Activated naive CD4-positive, alpha-beta T cell treated with anti-CD3 and anti-CD28 coated beads, Interleukin-2, amount 10 ng/mL, durations not matched to agents 7 days and 5 days (primary cell): ENCODE data around the gene SLIT1.

ENCODE experiments used
- CTCF ChIA-PET: fragments of 350-600 bp; sonication (Branson Sonifier 250); formaldehyde crosslinking; loops from one replicate; lab custom pipeline; 2021; ENCODE audit warnings: antibody characterized with exemption; lab: Charles Lee
- DNase-seq: peaks from one replicate; pipeline ENCODE4 v3.0.0-alpha.2; 2020
- H3K27ac Mint-ChIP-seq: one replicate; pipeline ENCODE4 v1.8.0; 2021; ENCODE audit warnings: mild to moderate bottlenecking, moderate library complexity, mixed read lengths
- H3K27me3 Mint-ChIP-seq: one replicate; pipeline ENCODE4 v1.8.0; 2021; ENCODE audit warnings: mild to moderate bottlenecking, mixed read lengths
- H3K36me3 Mint-ChIP-seq: one replicate; pipeline ENCODE4 v1.8.0; 2021; ENCODE audit warnings: mixed read lengths
- H3K4me1 Mint-ChIP-seq: one replicate; pipeline ENCODE4 v1.8.0; 2021; ENCODE audit warnings: mixed read lengths
- H3K4me3 Mint-ChIP-seq: one replicate; pipeline ENCODE4 v1.8.0; 2021; ENCODE audit warnings: mild to moderate bottlenecking, moderate library complexity, mixed read lengths
- H3K9me3 Mint-ChIP-seq: one replicate; pipeline ENCODE4 v1.8.0; 2021; ENCODE audit warnings: mixed read lengths

The SLIT1 gene

DNA sequence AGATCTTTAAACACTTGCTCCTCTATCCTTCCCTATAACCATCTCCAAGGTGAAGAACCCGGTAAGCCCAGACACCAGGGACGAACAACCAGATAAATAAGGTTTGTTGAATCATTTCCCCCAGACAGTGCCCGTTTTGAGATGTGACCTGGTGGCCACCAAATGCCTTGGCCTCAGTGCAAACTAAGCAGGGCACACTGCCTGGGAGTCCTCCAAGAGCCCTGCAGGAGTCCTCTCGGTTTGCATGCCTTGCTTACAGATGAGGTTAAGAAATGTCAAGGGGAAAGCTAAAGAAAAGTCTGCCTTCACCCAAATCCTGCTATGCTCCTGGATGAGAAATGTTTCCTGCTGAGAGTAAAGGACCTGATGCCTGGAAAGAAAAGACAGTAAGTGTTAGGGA lies 31.6 kb downstream of the SLIT1 start:
- Mint-ChIP-seq H3K36me3 (no peaks in the 10 kb centered on the region), H3K27me3 (peaks cover 3% of the 10 kb centered on the region), H3K4me3 (no peak overlapping the region), H3K9me3 (no peaks in the 10 kb centered on the region), H3K4me1 (no peaks in the 10 kb centered on the region), H3K27ac (no peak overlapping the region)
- CTCF ChIA-PET: no interaction called here
- DNase-seq: no peak

DNA sequence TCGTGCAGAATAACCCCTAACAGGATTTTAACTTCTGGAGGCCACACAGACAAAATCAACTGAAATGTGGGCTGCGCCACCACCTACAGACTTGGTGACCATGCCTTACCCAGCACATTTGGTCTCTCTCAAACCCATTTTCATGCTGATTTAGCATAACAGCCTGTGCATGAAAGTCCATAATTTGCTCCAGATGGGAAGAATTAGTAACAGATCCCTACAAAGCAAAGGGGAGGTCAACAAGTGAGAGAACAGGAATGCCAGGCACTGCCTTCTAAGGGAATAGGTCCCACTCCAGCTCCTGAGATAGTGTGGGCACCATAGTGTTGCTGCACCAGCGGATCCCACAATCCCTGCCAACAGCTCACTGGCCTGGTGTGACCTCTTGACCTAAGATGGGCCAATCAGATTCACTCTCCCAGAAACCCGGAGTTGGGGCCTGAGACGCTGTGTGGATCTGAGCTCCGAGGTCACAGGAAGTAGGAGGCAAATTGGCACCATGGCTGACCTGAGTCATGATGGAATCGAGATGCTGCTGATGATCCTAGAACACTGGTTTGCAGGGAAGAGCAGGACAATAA lies 32.4 kb downstream of the SLIT1 start:
- H3K9me3 Mint-ChIP-seq: no peaks in the 10 kb centered on the region
- no peaks in the 10 kb centered on the region for H3K4me1 Mint-ChIP-seq
- no peak for DNase-seq
- no peak overlapping the region for H3K27ac Mint-ChIP-seq
- no peak overlapping the region for H3K4me3 Mint-ChIP-seq
- H3K36me3 Mint-ChIP-seq: no peaks in the 10 kb centered on the region
- CTCF ChIA-PET: no interaction called here
- peaks cover 3% of the 10 kb centered on the region for H3K27me3 Mint-ChIP-seq

DNA sequence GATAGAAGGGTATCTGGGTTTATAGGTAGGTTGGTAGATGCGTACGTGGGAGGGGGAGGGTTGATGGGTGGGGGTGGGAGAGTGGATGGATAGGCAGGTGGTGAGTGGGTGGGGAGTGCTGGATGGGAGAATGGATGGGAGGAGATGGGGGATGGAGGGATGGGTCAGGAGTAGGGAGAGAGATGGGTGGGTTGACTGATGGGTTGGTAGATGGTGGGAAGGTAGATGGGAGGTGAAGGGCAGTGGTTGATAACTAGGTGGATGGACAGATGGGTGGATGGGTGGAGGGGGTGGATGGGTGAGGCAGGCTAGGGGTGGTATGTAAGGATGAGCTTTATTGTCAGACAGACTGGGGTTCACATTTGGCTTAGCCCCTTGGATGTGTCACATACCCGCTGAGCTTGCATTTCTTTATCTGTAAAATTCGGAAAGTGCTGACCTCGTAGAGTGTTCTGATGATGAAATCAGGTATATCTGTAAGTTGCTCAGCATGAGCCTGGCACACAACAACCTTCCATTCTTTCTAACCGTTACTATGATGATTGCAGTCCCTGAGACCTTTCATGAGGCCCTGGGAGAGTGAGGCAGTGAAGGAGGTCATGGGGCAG lies 34.3 kb downstream of the SLIT1 start:
- no peak for DNase-seq
- Mint-ChIP-seq H3K36me3 (no peaks in the 10 kb centered on the region), H3K9me3 (no peaks in the 10 kb centered on the region), H3K4me1 (no peaks in the 10 kb centered on the region), H3K27ac (no peak overlapping the region), H3K4me3 (no peak overlapping the region), H3K27me3 (peaks cover 12% of the 10 kb centered on the region)
- CTCF ChIA-PET: no interaction called here

DNA sequence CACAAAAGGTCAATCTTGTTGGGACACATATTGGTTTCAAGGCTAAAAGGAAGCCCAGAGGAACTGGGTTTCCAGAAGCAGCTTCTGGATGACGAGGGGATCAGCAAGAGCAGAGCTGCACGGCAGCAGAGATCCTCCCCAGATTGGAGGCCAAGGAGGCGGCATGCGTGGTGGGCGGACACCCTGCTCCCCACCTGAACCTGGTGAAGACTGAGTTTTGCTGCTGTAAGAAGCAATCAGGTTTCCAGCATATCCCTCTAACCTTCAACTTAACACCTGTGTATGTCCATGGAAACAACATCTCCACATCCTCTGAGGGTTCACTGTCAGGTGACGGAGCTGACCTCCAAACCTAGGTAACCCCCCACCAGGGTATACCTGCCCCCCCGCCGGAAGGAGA lies 35.1 kb downstream of the SLIT1 start:
- CTCF ChIA-PET: no interaction called here

DNA sequence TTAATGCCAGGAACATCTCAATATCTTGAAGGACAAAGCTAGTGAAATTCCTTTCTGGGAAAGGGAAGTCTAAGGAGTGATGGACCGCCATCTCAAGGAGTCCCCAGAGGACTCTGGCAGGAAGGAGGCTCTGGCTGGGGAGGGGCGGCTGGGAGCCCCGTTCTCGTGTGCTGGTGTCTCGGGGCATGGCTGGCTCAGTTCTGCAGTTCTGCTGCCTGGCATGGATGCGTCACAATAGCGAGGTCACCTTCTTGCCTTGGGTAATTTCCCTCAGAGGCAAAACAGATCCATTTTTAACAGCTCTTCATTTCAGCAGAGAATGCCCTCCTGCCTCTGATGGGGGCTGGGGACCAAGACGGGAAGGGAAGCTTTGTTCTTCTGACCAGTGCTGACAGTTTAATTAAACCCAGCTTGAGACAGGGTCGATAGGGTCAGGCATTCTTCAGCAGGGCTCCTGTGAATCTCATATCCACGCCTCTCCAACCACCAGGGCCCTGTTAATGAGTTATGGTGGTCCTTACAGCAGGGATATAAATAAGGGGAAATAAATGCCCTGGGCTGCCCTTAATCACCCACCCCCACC lies 35.7 kb downstream of the SLIT1 start:
- CTCF ChIA-PET: no interaction called here
- Mint-ChIP-seq H3K27ac (no peak overlapping the region), H3K9me3 (no peaks in the 10 kb centered on the region), H3K4me3 (no peak overlapping the region), H3K36me3 (no peaks in the 10 kb centered on the region), H3K27me3 (peaks cover 15% of the 10 kb centered on the region), H3K4me1 (no peaks in the 10 kb centered on the region)
- no peak for DNase-seq

More for the DNA sequence above, 35.1 kb downstream of the SLIT1 start:
- DNase-seq: no peak
- Mint-ChIP-seq H3K4me3 (no peak overlapping the region), H3K36me3 (no peaks in the 10 kb centered on the region), H3K27me3 (peaks cover 15% of the 10 kb centered on the region), H3K4me1 (no peaks in the 10 kb centered on the region), H3K9me3 (no peaks in the 10 kb centered on the region), H3K27ac (no peak overlapping the region)

DNA sequence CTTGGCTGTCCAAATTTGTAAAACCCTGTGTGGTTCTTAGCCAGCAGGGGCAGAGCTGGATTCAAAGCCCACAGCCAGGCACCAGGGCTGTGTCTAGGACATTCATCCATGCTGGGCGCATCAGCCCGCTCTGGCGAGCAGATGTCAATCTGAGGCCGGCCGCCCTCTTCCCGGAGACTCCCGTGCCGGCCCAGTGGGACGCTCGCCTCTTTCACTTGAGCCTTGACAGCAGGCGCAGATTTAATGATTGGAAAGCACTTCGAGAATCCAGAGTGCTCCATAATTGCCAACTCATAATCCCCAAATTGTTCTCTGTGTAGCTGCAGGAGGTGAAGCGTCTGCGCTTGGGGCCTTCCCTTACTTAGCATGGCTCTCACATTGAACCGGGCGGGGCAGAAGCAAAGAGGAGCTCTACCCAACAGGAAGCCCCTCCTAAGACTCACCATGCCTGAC lies 36.7 kb downstream of the SLIT1 start:
- Mint-ChIP-seq H3K36me3 (no peaks in the 10 kb centered on the region), H3K4me1 (no peaks in the 10 kb centered on the region), H3K27me3 (peaks cover 15% of the 10 kb centered on the region), H3K27ac (no peak overlapping the region), H3K4me3 (no peak overlapping the region), H3K9me3 (no peaks in the 10 kb centered on the region)
- CTCF ChIA-PET: no interaction called here
- DNase-seq: no peak

DNA sequence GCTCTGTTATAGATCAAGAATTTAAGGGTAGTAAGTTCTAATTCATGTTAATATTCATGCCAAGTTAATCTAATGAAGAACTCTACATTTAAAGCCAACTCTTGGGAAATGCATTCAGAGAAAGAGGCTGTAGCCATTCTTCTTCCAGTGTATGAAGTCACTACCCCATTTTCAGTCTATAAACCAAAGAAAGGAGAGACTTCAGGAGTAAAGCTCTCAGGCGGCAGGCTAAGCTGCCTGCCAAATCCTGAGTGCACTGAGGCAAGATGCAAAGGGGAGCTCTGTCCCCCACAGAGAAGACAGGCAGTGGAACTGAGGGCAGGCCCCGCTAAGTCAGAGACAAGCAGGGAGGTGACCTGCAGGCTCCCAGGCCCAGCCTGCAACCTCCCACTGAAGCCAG lies 41.5 kb downstream of the SLIT1 start:
- no peaks in the 10 kb centered on the region for H3K36me3 Mint-ChIP-seq
- peaks cover 34% of the 10 kb centered on the region for H3K27me3 Mint-ChIP-seq
- H3K4me1 Mint-ChIP-seq: no peaks in the 10 kb centered on the region
- no peaks in the 10 kb centered on the region for H3K9me3 Mint-ChIP-seq
- no peak overlapping the region for H3K4me3 Mint-ChIP-seq
- DNase-seq: no peak
- no peak overlapping the region for H3K27ac Mint-ChIP-seq
- CTCF ChIA-PET: no interaction called here

DNA sequence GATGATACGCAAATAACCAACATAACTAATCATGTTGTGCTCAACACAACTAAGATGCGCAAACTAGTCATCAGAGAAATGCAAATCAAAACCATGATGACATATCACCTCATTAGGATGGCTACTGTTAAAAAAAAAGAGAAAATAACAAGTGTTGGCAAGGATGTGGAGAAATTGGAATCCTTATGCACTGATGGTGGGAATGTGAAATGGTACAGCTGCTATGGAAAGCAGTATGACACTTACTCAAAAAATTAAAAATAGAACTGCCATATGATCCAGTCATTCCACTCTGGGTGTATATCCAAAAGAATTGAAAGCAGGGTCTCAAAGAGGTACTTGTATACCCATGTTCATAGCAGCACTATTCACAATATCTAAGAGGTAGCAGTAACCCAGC lies 42.9 kb downstream of the SLIT1 start:
- H3K27ac Mint-ChIP-seq: no peak overlapping the region
- no peak overlapping the region for H3K4me3 Mint-ChIP-seq
- no peaks in the 10 kb centered on the region for H3K9me3 Mint-ChIP-seq
- DNase-seq: no peak
- H3K4me1 Mint-ChIP-seq: no peaks in the 10 kb centered on the region
- CTCF ChIA-PET: no interaction called here
- H3K27me3 Mint-ChIP-seq: peaks cover 38% of the 10 kb centered on the region
- H3K36me3 Mint-ChIP-seq: no peaks in the 10 kb centered on the region

DNA sequence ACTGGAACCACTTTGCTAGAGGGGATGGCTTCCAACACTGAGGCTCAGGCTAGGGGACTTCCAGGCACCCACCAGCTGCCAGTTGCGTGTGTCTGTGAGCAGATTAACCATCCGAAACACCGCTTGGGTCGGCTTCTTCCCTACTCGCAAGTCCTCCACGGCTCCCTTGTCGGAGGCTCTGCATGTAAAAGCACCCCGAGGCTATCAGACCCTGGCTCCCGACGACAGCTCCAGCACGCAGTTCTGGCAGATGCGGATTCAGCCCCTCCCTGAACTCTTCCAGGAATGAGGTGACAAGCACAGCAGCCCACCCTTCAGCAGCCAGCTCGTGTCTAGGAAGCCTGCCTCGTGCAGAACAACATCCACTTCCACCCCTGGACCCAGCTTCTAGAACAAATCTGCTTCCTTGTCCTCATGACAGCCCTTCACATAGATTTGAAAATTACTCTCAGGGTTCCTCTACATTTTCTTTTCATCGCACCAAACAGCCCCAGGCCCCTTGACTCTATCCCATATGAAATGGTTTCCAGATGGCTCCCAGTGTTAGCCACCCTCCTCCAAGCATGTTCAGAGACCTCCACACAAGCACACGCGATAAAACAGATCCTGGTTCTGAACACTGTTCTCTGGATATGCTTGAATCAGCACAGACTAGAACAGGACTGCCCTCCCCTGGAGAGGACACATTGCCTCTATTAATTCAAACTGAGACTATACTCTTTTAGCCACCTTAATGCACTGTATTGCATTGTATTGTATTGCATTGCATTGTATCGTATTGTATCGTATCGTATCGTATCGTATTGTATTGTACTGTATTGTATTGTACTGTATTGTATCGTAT lies 44.6 kb downstream of the SLIT1 start:
- Mint-ChIP-seq H3K36me3 (no peaks in the 10 kb centered on the region), H3K4me3 (no peak overlapping the region), H3K9me3 (no peaks in the 10 kb centered on the region), H3K27ac (no peak overlapping the region), H3K4me1 (no peaks in the 10 kb centered on the region), H3K27me3 (peaks cover 26% of the 10 kb centered on the region)
- no peak for DNase-seq
- CTCF ChIA-PET: no interaction called here

DNA sequence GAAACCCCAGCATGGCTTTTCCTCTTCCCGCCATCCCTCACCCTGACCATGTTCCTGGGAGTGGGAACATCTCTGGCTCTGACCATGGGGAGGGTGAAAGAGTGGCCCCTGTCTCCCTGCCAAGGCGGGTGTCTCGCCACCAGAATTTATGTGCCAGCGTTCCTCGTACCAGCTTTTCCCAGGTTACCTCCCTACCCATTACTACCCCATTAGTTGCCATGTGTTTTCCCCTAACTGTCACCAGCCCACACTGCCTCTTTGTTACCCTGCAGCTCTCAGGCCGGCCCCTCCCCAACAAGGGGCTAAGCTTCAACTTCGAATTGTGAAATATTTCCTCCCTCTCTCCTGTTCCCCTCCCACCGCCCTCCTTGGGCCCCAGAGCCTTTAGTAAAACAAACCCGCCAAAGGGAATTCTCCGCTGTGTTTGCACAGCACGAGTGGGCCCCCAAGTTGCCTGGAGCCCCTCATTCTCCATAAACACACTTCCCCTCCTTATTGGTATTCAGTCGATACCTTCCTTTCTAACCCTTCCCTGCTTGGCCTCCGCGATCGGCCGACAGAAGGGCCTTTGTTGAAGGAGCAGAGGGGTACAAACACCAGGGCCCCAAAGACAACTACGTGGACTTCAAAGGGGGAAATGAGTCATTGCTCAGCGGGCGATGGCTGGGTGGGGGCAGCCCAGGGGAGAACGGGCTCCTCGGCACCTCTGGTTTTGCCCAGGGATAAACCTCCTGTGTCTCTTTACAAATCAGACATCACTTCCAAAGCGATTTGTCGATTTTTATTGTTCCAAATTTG lies 45.5 kb downstream of the SLIT1 start:
- DNase-seq: no peak
- Mint-ChIP-seq H3K4me1 (no peaks in the 10 kb centered on the region), H3K36me3 (no peaks in the 10 kb centered on the region), H3K27ac (no peak overlapping the region), H3K9me3 (no peaks in the 10 kb centered on the region), H3K4me3 (no peak overlapping the region), H3K27me3 (peaks cover 26% of the 10 kb centered on the region)
- CTCF ChIA-PET: interaction anchor here (1.3 kb wide), 1 partner anchor 103 kb away, joined by 5 read pairs; no protein-coding TSS in a partner anchor

DNA sequence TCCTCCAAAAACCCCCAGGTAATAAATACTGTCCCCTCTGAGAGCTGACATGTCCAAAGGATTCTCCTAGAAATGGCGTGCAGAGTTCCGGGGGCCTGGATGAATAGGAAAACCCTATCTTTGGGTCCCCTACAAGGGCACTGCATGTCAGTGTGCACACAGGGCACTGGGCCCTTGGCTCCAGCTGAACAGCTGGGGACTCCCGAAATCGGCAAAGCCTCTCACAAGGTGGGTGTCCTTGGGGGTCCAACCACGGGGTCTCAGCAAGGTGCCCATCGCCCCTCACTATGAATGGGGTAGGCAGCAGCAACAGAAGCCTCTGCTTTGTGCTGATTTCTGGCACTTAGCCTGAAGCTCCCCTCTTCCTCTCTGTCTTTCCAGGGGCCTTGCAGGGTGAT lies 46.1 kb downstream of the SLIT1 start:
- Mint-ChIP-seq H3K36me3 (no peaks in the 10 kb centered on the region), H3K27me3 (peaks cover 26% of the 10 kb centered on the region), H3K4me3 (no peak overlapping the region), H3K4me1 (no peaks in the 10 kb centered on the region), H3K9me3 (no peaks in the 10 kb centered on the region), H3K27ac (no peak overlapping the region)
- CTCF ChIA-PET: interaction anchor here (1.2 to 1.3 kb wide), 2 partner anchors 59 to 102 kb away, joined by 3 to 5 read pairs; no protein-coding TSS in a partner anchor
- DNase-seq: no peak

DNA sequence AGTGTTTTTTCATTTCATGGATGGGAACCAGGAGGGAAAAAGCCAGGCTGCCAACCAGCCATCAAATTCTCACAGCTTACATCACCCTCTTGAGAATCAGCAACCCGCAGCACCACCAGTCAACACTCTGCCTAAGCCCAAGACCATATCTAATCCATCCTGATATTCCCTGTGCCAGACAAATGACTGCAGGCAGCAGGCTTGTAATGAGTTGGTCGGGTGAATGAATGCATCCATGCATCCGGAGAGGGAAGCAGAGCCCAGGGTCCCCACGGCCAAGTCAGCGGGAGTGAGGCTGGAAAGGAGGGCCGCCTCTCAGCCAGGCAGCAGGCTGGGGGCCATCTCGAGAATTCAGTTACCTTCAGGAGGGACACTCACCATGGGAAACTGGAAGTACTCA lies 46.9 kb downstream of the SLIT1 start:
- no peaks in the 10 kb centered on the region for H3K4me1 Mint-ChIP-seq
- H3K36me3 Mint-ChIP-seq: no peaks in the 10 kb centered on the region
- no peak overlapping the region for H3K4me3 Mint-ChIP-seq
- CTCF ChIA-PET: interaction anchor here (1.1 to 1.3 kb wide), 3 partner anchors 60 to 101 kb away, joined by 3 to 5 read pairs (median 3); no protein-coding TSS in a partner anchor
- DNase-seq: no peak
- peaks cover 26% of the 10 kb centered on the region for H3K27me3 Mint-ChIP-seq
- H3K27ac Mint-ChIP-seq: no peak overlapping the region
- H3K9me3 Mint-ChIP-seq: no peaks in the 10 kb centered on the region

DNA sequence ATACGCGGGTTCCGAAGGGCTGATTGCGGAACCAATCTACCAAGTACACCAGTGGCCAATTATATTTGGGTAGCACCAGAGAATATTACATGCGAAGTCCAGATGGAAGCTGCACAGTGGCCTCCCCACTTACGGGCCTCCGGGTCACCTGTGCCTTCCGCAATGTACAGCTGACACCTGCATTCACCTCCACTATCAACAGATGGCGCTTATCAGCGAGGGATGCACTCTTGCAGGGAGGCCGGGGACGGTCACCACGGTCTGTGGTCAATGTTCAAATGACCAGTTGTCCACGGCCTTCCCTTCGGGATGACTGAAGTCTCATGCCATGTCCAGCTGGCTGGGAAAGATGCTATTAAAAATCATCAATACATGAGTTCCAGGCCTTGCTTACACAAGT lies 47.6 kb downstream of the SLIT1 start:
- CTCF ChIA-PET: interaction anchor here (1.1 kb wide), 1 partner anchor 63 kb away, joined by 3 read pairs; no protein-coding TSS in a partner anchor
- DNase-seq: no peak
- no peaks in the 10 kb centered on the region for H3K9me3 Mint-ChIP-seq
- no peaks in the 10 kb centered on the region for H3K4me1 Mint-ChIP-seq
- peaks cover 26% of the 10 kb centered on the region for H3K27me3 Mint-ChIP-seq
- no peak overlapping the region for H3K27ac Mint-ChIP-seq
- H3K4me3 Mint-ChIP-seq: no peak overlapping the region
- no peaks in the 10 kb centered on the region for H3K36me3 Mint-ChIP-seq

DNA sequence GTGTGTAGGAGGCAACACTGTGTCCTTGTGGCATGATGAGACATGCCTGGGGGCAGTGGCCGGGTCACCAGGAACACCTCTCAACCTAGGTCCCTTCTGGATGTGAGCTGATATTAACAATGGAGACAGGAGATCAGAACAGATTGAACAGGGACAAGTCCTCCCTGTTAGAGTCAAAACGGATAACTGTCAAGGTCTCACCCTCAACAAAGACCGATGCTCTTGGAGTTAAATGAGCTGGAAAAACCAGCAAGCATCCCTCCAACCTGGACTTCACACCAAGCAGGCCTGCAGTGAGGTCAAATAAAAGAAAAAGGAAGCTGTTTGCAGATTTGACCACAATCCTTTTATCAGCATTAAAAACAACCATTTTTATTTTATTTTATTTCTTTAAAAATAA lies 49.0 kb downstream of the SLIT1 start:
- H3K4me3 Mint-ChIP-seq: no peak overlapping the region
- DNase-seq: no peak
- H3K27me3 Mint-ChIP-seq: peaks cover 25% of the 10 kb centered on the region
- H3K36me3 Mint-ChIP-seq: no peaks in the 10 kb centered on the region
- CTCF ChIA-PET: interaction anchor here (0.6 kb wide), 1 partner anchor 982 kb away, joined by 3 read pairs; no protein-coding TSS in a partner anchor
- H3K27ac Mint-ChIP-seq: no peak overlapping the region
- no peaks in the 10 kb centered on the region for H3K4me1 Mint-ChIP-seq
- no peaks in the 10 kb centered on the region for H3K9me3 Mint-ChIP-seq
